Skeletal muscle cell (primary cell): Measurements from ENCODE around the gene ARHGAP10.

Experiments used
- DNase-seq: peaks from one replicate; pipeline ENCODE4 v3.0.0-alpha.2; 2010; ENCODE audit warnings: low read depth
- H3K4me3 ChIP-seq: 2 replicates; pipeline ENCODE4 v1.5.1; 2011; ENCODE audit warnings: low read depth, mild to moderate bottlenecking, control low read depth, low read length, moderate library complexity

ARHGAP10 gene

DNA sequence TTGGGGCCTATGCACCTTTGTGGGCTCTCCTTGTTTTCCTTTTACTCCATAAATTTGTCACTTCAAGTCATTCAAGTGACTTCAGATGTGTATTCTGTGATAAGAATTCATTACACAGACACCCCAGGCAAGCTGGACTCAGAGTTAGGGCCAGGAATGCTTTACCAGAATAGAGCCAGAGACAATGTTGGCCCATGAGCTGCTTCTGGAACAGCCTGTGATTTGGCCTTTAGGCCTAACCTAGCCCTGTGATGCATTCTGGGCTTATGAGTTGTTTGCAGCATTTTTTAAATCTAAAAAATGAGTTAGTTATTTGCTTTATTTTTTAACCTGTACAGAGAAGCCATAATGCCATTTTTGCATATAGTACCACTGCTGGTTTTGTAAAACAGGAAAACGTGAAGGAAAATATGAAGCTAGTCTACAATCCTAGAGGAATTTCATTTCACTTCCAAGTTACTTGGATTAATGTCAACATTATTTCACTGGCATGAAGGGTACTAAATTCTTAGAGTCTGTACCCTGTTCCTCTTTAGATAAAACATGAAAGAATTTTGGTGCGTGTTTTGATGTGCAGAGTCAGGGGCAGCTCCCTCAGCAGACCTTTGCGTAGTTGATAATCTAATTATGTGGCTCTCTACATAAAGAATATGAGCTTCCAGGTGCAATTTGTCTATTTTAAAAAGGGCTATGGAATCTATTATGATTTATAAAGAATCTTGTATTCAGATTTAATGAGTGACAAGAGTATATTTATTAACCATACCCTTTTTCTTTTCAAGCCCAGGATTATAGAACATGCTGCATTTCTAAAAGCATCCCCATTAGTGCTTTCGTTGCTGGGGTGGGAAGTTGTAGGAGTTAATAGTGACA, 84.7 kb downstream of the ARHGAP10 start:
- no peak overlapping the region for H3K4me3 ChIP-seq
- no peak for DNase-seq

DNA sequence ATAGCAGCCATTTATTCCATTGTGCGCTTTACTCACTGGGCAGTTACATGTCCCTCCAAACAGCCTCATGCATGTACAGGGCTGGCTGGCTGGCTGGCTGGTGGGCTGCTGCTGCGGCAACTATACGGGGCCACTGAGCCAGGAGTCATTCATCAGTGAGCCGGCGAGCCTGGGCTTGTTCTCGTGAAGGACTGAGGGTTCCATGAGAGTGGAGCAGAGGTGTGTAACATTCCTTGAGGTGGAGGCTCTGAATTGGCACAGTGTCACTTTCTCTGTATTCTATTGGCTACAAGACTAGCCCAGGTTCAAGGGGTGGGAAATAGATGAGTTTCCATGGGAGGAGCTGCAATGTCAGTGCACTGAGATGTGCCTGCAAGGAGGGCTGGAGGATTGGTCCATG, 89.1 kb downstream of the ARHGAP10 start:
- no peak overlapping the region for H3K4me3 ChIP-seq
- DNase-seq = no peak

DNA sequence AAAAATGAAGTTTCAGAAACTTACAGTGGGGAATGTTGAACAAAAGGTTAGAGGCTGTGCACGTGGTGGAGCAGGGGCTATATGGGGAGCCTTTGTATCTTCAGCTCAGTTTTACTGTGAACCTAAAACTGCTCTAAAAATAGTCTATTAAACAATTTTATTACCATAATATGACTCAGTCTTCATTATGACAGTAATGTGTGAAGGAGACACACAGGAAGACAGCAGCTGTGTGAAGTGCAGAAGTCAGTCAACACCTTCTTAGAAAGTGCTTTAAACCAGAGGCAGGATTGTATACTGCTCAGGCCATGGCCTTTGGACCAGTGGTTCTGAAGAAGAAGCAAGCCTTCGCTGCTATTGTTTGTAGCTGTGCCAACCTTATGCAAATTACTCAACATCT, 89.7 kb downstream of the ARHGAP10 start:
- DNase-seq = no peak
- no peak overlapping the region for H3K4me3 ChIP-seq

DNA sequence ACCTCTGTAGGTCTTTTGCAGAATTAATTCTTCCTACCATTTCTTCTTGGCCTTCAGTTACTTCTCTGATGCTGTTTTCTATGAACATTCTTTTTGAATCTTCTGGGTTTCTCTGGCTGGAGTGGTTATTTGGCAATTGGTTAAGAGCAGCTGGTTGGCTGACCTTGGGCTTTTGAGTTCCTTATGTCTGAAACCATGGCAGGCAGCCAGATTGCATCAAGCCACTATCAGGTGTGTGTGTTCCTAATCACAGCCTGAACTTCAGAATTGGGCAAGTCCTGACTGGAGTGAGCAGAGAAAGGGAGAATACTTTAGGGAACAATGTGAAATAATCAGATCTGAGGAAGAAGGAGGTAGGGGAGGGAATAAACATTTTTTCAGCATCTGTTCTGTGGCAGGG, 90.2 kb downstream of the ARHGAP10 start:
- peak; percentile 94 for DNase-seq
- H3K4me3 ChIP-seq = no peak overlapping the region

DNA sequence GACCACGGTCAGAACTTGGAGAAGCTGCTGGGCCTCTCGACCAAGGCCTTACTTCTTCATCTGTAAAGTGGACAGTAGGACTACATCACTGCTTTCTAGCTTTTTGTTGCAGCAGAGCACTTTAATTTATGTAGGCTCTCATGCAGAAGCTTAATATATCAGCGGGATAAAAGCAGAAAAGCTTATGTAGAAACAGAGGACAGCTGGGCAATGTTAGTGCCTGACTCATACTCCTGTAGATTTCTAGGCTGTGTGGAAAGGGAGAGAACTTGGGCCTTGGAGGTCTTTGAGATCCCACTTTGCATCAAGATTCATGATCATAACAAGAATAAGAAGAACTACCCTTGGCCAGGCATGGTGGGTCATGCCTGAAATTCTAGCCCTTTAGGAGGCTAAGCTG, 91.2 kb downstream of the ARHGAP10 start:
- H3K4me3 ChIP-seq = no peak overlapping the region
- no peak for DNase-seq

DNA sequence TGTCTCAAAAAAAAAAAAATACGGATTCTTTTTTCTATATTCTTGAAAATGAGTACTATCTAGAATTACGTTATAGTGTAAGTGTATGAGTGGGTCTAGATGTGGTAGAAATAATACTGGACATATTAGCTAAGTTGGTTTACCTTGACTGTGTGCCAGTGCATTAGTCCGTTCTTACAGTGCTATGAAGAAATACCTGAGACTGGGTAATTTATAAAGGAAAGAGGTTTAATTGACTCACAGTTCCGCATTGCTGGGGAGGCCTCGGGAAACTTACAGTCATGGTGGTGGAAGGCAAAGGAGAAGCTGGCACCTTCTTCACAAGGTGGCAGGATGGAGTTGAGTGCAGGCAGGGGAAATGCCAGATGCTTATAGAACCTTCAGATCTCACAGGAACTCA, 92.4 kb downstream of the ARHGAP10 start:
- no peak overlapping the region for H3K4me3 ChIP-seq
- no peak for DNase-seq

DNA sequence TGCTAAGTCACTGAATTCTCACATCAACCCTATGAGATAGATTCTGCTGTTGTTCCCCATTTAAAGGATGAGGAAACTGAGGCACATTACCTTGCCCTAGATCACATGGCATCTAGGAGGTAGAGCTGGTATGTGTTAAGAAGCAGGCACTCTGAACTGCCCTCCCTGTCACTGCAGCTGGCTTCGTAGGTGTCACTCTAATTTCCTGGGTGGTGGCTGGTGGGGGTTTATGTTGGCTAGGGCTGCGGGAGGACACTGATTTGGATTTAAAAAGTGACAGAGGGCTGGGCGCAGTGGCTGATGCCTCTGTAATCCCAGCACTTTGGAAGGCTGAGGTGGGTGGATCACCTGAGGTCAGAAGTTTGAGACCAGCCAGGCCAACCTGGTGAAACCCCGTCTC, 93.0 kb downstream of the ARHGAP10 start:
- no peak for DNase-seq
- H3K4me3 ChIP-seq = no peak overlapping the region

DNA sequence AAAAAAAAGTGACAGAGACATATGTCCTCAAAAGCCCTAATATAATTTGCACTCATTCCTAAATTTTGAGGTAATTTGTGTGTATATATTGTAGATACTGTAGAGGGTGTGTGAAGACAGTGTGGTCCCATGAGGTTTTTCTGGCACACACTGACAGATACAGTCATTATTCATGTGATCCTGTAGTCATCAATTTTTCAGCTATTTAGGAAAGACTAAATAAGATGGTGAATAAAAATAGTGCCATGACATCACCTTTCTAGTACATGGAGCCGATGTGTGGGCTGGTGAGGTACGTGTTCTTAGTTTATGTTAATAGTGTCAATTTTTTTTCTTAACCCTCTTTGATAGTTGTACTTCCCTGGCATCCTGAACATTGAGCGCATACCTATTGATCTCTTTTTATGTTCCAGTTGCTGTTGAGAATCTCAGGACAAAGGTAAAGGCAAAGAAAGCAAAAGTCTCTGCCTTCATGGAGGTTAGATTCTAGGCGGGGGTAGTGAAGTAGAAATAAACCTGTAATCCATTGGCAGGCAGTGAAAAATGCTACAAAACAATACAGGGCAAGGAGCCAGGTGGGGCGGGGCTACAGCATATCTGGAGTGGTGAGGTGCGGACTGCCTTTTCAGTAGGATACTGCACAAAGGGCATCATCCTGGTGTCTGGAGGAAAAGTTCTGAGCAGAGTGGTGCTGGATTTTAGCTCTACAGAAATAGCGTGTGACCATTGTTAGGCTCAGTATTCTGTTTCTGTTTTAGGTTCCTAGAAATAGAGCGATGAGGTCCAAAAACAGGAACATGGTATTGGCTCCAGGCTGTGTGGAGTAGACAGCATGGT, 93.8 kb downstream of the ARHGAP10 start:
- DNase-seq = peak; percentile 51
- H3K4me3 ChIP-seq = no peak overlapping the region

DNA sequence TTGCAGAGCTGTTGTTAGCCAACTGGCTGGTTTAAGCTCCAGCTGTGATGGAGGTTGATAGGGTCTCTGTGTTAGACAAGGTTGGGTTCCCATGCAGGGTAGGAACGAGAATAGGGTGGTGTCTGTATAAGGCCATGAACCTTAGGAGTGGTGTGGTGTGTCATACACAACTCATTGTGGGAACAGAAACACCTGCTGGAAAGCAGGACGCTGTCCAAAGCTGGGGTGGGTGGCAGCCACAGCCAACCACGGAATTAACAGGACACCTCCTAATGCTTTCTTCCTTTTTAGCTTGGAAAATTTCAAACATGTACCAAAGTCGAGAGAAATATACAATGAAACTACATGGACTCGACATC, 94.4 kb downstream of the ARHGAP10 start:
- DNase-seq = no peak
- H3K4me3 ChIP-seq = no peak overlapping the region

DNA sequence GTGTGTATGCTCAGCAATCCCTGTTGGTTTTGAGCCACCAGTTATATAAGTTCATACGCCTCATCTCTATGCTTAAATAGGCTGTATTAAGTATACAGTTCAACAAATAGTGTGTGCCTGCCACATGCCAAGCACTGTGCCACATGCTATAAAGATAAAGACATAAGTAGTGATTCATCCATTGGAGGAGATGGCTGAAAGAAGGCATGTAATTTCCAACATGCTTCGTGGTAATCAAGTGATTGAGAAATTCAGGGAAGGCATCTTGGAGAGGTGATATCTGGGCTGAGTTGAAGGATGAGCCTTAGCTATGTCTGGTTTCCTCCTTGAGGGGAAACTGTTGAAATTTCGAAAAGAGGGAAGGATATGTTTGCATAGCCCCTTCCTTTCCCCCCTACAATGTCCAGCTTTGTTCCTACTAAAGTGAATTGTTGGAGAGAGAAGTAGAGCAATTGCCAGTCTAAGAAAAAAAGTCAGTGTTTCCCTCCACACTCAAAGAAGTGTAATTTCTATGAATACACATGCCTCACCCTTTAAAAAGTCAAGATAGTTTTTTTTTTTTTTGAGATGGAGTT, 96.5 kb downstream of the ARHGAP10 start:
- H3K4me3 ChIP-seq = no peak overlapping the region
- no peak for DNase-seq

DNA sequence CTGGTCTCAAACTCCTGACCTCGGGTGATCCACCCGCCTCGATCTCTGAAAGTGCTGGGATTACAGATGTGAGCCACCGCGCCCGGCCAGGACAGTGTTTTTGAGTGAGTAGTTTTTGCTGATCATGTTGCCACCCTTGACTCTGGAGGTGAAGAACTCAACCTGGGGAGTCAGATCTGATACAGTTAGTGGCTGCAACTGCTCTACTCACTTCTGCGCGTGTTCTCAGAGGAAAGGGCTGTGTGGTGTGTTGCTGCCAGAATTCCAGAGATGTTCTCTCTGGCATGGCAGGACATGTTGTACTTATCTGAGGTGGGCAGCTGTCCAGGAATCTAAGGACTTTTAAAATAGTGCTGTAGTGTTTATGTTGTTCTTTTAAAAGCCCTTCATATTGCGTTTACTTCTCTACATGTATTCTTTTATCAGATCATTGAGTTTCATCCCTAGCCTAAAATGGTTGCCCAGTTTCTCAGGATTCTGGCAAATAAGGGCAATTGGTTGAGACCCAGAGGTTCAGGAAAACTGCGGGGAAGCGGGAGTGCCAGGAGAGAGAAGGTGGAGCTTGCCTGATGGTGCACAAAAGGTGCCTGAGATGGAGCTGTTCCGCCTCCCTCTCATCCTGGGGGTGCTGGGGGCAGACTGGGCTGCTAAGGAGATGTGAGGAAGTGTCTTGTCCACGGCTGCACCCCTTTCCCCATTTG, 97.7 kb downstream of the ARHGAP10 start:
- H3K4me3 ChIP-seq = no peak overlapping the region
- DNase-seq = peak; percentile 86

DNA sequence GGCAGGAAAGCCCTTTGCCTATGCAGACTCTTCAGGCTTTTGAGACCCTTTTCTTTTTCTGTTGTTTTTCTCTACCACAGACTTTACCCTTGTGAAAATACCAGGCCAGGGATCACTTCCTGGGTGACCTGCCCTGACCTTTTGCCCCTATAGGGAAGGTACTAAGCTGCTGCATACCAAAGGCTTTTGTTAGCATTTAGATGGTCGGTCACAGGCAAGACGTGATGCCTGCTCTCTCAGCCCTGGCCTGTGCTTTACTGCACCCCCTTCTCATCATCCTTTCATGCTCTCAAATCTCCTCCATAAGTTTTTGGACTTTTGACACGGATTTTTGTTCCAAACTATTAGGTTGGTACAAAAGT, 98.2 kb downstream of the ARHGAP10 start:
- DNase-seq = no peak
- no peak overlapping the region for H3K4me3 ChIP-seq

DNA sequence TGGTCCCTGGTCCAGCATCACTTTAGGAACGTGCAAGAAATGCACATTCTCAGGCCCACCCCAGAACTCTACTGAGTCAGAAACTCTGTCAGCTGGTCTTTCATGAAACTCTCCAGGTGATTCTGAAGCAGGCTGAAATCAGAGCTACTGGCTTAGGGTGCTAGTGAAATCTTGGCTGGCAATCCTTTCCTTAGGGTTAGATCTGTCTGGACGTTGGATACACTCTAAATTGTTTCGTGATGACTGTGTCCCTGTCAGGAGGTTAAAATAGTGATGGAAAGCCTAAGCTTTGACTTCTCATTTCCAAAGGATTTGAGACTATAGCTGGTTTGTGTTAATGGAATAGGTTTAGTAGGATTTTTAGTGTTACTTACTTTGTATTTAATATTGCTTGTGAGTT, 99.1 kb downstream of the ARHGAP10 start:
- no peak overlapping the region for H3K4me3 ChIP-seq
- peak; percentile 57 for DNase-seq

DNA sequence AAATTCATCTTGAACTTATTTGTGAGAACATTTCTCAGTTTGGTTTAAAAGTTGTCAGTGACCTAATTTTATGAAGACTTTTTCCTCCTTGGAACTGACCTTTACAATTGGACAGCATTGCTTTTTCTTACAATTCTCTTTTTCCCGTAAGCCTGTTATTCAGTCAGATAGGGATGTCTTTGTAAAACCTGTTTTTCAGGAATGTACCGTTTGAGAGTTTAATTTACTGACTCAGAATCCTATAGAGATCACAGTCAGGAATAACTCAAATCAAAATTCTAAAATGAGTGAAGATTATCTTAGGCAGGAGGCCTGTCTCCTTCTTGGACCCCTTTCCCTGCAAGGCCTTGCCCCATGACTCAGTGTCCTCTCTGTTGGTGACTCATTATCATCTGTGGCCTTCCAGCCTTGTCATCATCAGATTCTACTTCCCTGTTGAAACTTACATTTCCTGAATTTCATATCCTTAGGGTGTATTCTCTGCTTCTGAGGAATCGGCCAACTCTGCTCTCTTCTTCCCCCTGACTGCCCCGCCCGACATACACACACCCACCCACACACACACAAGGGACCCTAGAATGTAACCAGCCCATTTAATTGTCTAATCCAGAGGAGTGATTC, 99.8 kb downstream of the ARHGAP10 start:
- H3K4me3 ChIP-seq = no peak overlapping the region
- DNase-seq = peak; percentile 91

DNA sequence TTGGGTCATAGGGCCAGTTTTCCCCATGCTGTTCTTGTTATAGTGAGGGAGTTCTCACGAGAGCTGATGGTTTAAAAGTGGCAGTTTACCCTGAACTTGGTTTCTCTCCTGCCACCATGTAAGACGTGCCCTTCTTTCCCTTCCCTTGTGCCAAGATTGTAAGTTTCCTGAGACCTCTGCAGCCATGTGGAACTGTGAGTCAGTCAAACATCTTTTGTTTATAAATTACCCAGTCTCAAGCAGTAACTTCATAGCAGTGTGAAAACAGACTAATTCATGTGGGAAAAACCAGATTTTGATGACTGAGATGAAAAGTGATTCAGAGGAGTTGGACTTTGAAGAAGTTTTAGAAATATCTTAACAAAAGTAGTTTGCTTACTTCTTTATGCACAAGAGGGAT, 101.4 kb downstream of the ARHGAP10 start:
- no peak overlapping the region for H3K4me3 ChIP-seq
- no peak for DNase-seq

DNA sequence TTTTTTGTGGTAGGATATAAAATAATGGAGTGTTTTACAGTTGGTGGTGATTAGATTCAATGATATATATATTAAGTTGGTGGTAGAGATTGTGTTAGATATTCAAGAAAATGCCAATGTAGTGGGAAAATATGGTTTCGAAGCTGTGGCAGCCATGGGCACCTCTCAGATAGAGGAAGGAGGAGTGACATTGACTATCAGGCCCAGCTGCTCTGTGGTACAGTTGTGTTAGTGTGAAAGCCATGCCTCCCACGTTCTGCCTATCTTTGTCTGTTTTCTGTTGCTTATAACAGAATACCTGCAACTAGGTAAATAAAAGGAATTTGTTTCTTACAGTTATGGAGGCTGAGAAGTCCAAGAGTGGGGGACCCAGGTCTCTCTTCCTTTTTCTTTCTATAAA, 101.9 kb downstream of the ARHGAP10 start:
- H3K4me3 ChIP-seq = no peak overlapping the region
- no peak for DNase-seq

DNA sequence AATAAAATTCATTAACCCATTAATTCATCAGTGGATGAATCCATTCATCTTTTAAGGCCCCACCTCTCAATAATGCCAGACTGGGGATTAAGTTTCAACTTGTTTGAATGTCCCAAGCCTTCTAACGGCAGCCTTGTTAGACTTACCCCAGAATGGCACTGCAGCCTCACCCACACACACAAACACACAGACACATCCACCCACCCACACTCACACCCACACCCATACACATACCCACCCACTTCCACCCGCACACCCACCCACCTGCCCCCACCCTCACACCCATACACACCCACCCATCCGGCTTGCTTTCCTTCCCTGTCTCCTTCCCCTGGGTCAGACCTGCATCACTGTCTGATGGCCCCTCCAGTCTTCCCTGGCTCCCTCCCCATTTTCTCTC, 102.6 kb downstream of the ARHGAP10 start:
- no peak overlapping the region for H3K4me3 ChIP-seq
- DNase-seq = no peak

DNA sequence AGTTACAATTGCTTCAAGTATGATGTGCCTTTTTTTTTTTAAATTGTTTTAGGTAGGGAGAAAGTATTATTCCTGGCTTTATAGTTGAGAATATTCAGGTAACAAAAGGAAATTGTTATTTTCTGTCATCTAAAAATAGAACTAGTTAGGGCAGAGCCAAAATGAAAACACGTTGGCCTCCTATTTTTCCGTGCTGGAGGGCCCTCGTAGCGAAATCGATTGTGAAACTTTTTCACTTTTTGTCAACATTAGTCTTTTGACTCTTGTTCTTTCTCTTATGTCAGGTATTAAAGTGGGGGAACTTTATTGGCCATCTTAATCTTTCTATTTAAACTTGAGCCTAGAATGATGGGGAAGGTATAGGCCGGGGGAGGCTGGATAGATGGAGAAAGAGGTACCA, 104.9 kb downstream of the ARHGAP10 start:
- no peak for DNase-seq
- no peak overlapping the region for H3K4me3 ChIP-seq

DNA sequence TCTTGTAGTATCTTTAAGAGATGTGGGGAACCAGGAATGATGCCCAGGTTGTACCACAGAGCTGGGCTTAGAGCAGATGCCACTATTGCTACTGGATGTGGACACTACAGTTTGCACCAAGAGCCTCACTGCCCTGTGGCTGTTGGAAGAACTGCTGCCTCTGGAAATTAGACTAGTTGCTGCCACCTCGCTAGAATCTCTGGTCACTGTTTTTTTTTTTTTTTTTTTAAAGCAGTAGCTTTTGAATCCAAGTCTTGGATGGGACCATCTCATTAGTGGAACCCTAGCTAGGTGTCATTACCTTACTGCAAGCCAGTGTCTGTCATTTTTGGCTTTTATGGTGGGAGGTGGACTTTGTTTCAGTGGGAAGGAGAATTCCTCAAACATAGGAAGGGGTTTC, 105.5 kb downstream of the ARHGAP10 start:
- DNase-seq = no peak
- no peak overlapping the region for H3K4me3 ChIP-seq

DNA sequence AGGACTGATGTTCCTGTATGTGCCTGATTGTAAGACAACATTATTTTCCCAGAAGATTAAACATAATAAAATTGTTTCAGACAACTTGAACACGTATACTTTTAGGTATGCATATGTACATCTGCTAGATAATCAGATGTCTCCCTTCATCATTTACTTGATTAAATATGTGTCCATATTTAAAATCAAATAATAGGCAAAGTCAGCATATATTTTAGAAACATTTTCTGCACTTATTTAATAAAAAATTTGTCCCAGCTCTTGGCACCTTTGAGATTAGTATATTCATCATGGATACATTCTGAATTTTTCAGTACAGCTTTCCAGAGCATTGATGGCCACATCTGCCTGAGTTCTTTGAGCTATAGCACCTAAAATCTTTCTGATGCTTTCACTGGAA, 106.0 kb downstream of the ARHGAP10 start:
- DNase-seq = no peak
- no peak overlapping the region for H3K4me3 ChIP-seq
